ENCODE measurements around the gene SPRR2D.

GRCh38 chr1:153081736-153082135 lies 40.8 kb upstream of the SPRR2D start:
- TF ChIP-seq CTCF (IDR thresholded peaks at IDR 0.05) (no peak), POLR2A (IDR thresholded peaks at IDR 0.05) (no peak)

All from body of pancreas (tissue), 4 donors.